BE2C (cell line): ENCODE measurements around the gene TGM3.

Experiments used
- DNase-seq: peaks from one replicate; pipeline ENCODE4 v3.0.0-alpha.2; 2020
- H3K27me3 ChIP-seq: fragments of 250-450 bp; sonication (Bioruptor Pico); 2 replicates; pipeline ENCODE4 v1.5.1; 2020; ENCODE audit warnings: mild to moderate bottlenecking
- H3K36me3 ChIP-seq: fragments of 250-450 bp; sonication (Bioruptor Pico); 2 replicates; pipeline ENCODE4 v1.5.1; 2020; ENCODE audit warnings: mild to moderate bottlenecking
- H3K4me1 ChIP-seq: fragments of 250-450 bp; sonication (Bioruptor Pico); 2 replicates; pipeline ENCODE4 v1.5.1; 2020
- H3K4me3 ChIP-seq: 2 replicates; pipeline ENCODE4 v1.5.1; 2011; ENCODE audit warnings: low read depth, low read length
- H3K9me3 ChIP-seq: fragments of 250-450 bp; sonication (Bioruptor Pico); 2 replicates; pipeline ENCODE4 v1.5.1; 2020
- TF ChIP-seq, protein P1 (sequence below): IDR thresholded peaks from 2 replicates; pipeline ENCODE4 v1.5.1; 2012; ENCODE audit warnings: mild to moderate bottlenecking, low read depth, low read length

The TGM3 gene

DNA sequence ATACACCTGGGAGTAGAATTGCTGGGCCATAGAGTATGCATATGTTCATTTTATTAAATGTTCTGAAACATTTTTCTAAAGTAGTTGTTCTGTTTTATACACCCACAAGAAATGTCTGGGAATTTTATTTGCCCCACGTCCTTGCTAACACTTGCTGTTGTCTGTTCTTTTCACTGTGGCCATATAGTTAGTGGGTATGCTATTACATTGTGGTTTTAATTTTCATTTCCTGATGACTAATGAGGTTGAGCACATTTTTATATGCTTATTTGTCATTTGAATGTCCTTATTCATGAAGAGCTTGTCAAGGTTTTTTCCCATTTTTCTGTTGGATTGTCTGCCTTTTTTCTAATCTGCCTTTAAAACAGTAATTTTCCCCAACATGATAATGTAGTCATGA, 41.5 kb upstream of the TGM3 start:
- no peaks in the 10 kb centered on the region for H3K9me3 ChIP-seq
- H3K36me3 ChIP-seq: no peaks in the 10 kb centered on the region
- DNase-seq: no peak
- TF ChIP-seq, protein P1, sequence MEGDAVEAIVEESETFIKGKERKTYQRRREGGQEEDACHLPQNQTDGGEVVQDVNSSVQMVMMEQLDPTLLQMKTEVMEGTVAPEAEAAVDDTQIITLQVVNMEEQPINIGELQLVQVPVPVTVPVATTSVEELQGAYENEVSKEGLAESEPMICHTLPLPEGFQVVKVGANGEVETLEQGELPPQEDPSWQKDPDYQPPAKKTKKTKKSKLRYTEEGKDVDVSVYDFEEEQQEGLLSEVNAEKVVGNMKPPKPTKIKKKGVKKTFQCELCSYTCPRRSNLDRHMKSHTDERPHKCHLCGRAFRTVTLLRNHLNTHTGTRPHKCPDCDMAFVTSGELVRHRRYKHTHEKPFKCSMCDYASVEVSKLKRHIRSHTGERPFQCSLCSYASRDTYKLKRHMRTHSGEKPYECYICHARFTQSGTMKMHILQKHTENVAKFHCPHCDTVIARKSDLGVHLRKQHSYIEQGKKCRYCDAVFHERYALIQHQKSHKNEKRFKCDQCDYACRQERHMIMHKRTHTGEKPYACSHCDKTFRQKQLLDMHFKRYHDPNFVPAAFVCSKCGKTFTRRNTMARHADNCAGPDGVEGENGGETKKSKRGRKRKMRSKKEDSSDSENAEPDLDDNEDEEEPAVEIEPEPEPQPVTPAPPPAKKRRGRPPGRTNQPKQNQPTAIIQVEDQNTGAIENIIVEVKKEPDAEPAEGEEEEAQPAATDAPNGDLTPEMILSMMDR: no peak
- no peaks in the 10 kb centered on the region for H3K4me1 ChIP-seq
- H3K4me3 ChIP-seq: no peak overlapping the region
- H3K27me3 ChIP-seq: no peaks in the 10 kb centered on the region

DNA sequence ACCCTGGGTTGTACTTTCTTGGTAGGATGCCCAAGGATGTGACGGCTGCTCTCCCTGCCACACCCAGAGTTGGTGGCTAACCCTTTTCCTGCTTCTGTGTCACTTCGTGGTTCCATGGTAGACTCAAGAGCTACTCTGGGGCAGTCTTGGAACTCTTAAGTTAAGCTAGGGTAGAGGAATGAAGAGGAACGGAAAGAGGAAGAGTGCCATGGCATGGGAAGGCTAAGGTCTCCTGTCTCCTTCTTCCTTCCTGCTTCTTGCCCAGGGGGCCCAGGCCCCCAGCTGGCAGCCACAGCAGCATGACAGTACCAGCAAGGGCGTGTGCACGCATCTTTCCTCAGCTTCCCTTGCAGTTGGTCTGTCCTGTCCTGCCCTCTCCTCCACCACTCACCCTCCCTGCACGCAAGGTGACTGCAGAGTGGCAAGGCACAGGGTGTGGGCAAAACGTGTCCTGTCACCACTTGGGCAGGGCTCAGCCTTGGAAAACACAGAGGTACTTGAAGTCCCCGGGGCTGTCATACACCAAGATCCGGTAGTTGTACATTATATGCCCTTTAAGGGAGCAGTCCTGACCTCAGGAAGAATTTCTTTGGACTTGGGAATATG, 39.8 kb upstream of the TGM3 start:
- Histone ChIP-seq H3K9me3 (no peaks in the 10 kb centered on the region), H3K36me3 (no peaks in the 10 kb centered on the region), H3K4me3 (no peak overlapping the region), H3K4me1 (no peaks in the 10 kb centered on the region), H3K27me3 (no peaks in the 10 kb centered on the region)
- TF ChIP-seq, protein P1: no peak
- DNase-seq: no peak

DNA sequence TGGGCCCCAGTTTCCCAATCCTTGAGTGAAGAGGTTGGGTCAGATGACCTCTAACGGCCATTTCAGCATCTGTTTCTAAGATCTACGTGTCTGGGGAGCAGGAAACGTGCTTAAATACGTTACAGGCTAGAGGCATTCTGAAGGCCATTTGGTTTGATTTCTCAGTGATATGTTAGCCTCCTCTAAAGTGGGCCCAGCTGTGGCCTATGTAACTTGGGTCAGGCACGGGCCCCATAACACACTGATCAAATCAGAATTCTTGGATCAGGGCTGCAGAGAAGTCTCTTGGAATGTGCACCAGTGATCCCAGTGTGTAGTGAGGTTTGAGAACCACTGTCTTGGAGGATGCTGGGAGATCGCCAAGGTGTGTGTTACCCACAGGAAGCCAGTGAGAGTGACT, 36.1 kb upstream of the TGM3 start:
- Histone ChIP-seq H3K36me3 (no peaks in the 10 kb centered on the region), H3K4me3 (no peak overlapping the region), H3K9me3 (no peaks in the 10 kb centered on the region), H3K27me3 (no peaks in the 10 kb centered on the region), H3K4me1 (no peaks in the 10 kb centered on the region)
- TF ChIP-seq, protein P1: no peak
- no peak for DNase-seq

DNA sequence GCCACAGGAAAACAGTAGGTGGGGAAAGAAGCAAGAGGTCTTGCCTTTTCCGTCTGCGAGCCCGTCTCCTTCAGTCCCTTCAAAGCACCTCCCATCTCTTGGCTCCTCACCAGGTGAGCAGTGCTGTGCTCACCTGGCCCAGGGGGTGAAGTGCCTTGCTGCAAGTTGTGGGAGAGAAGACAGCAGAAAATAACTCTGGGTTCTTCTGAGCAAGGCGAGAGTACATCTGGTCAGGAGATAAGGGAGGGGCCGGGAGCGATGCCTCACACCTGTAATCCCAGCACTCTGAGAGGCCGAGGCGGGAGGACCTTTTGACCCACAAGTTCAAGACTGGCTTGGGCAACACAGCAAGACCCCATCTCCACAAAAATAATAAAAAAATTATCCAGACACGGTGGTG, 35.6 kb upstream of the TGM3 start:
- TF ChIP-seq, protein P1: no peak
- H3K36me3 ChIP-seq: no peaks in the 10 kb centered on the region
- no peaks in the 10 kb centered on the region for H3K4me1 ChIP-seq
- no peak overlapping the region for H3K4me3 ChIP-seq
- no peaks in the 10 kb centered on the region for H3K9me3 ChIP-seq
- H3K27me3 ChIP-seq: no peaks in the 10 kb centered on the region
- no peak for DNase-seq

DNA sequence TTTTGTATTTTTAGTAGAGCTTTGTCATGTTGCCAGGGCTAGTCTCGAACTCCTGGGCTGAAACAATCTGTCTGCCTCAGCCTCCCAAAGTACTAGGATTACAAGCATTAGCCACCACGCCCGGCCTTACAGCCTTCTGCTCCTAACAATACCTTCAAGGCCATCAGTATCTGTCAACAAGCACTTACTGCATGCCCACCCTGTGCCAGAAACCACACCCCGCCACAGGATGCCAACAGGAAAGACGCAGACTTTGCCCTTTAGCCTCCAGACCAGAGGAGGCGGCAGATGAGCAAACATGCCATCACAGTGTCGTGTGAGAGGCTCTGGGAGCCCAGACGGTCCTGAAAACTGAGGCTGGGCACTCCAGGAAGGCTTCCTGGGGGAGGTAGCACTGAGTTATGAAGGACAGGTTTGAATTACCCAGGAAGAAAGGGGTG, 34.7 kb upstream of the TGM3 start:
- H3K4me1 ChIP-seq: no peaks in the 10 kb centered on the region
- no peaks in the 10 kb centered on the region for H3K27me3 ChIP-seq
- no peaks in the 10 kb centered on the region for H3K36me3 ChIP-seq
- no peak overlapping the region for H3K4me3 ChIP-seq
- TF ChIP-seq, protein P1: no peak
- H3K9me3 ChIP-seq: no peaks in the 10 kb centered on the region
- no peak for DNase-seq

DNA sequence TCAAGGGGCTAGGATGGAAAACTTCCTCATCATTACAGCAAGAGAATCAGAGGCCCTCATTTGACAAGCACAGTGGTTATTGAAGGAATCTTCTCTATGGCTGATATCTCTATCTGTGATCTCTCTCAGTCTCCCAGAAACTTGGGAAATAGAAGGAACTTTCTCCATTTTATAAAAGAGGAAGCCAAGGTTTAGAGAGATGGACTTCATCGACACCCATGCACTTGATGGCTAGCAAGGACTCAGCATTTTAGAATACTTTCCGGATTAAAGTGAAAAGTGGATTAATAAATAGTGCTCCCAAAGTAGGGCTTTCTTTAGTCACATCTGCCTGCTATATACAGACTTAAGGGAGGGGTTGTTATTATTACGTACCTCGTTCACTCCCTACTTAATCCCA, 34.2 kb upstream of the TGM3 start:
- no peaks in the 10 kb centered on the region for H3K4me1 ChIP-seq
- no peaks in the 10 kb centered on the region for H3K36me3 ChIP-seq
- TF ChIP-seq, protein P1: no peak
- no peaks in the 10 kb centered on the region for H3K9me3 ChIP-seq
- H3K27me3 ChIP-seq: no peaks in the 10 kb centered on the region
- no peak overlapping the region for H3K4me3 ChIP-seq
- DNase-seq: no peak
